RWPE1 (cell line): ENCODE results near the gene DGKI.
"Not testable (repeated sequence)": the region's sequence is repeated elsewhere in the genome, so short reads cannot be mapped to it uniquely, and the experiment has no call there.

Source experiments
- CTCF ChIA-PET: fragments of 350-600 bp; sonication (Branson Sonifier 250); formaldehyde crosslinking; extraction: SDS; loops from one replicate; lab custom pipeline; 2021; lab: Yijun Ruan, JAX
- POLR2A ChIA-PET: fragments of 400-600 bp; formaldehyde crosslinking; extraction: SDS; loops from one replicate; lab custom pipeline; 2020; ENCODE audit warnings: antibody characterized with exemption; ENCODE audit not compliant: low non-redundant PET; lab: Yijun Ruan, JAX
- DNase-seq: peaks from one replicate; pipeline ENCODE4 v3.0.0; 2012; ENCODE audit warnings: low spot score
- H3K27ac ChIP-seq: fragments of 450-650 bp; 2 replicates; pipeline ENCODE4 v1.5.1; 2017
- CTCF ChIP-seq: fragments of 450-650 bp; conservative IDR thresholded peaks from 2 replicates; pipeline ENCODE4 v1.5.1; 2017; ENCODE audit warnings: low read depth, mild to moderate bottlenecking

Gene DGKI

DNA sequence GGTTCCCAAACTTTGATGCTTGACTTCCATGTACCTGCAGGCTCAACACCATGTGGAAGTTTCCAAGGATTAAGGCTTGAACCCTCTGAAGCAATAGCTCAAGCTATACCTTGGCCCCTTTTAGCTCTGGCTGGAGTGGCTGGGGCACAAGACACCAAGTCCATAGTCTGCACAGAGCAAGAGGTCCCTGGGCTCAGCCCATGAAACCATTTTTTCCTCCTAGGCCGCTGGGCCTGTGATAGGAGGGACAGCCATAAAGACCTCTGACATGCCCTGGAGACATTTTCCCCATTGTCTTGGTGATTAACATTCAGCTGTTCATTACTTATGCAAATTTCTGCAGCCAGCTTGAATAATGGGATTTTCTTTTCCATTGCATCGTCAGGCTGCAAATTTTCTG lies 14.4 kb downstream of the DGKI start:
- no peak for TF ChIP-seq CTCF
- ChIA-PET CTCF (no interaction called here), POLR2A (no interaction called here)
- H3K27ac ChIP-seq, result no peak overlapping the region
- no peak for DNase-seq

DNA sequence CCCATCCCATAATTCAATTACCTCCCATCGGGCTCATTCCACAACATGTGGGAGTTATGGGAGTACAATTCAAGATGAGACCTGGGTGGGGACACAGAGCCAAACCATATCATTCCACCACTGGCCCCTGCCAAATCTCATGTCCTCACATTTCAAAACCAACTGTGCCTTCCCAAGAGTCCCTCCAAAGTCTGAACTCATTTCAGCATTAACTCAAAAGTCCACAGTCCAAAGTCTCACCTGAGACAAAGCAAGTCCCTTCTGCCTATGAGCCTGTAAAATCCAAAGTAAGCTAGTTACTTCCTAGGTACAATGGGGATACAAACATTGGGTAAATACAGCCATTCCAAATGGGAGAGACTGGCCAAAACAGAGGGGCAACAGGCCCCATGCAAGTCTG lies 15.2 kb downstream of the DGKI start:
- POLR2A ChIA-PET, H3K27ac ChIP-seq, DNase-seq, CTCF ChIA-PET: not testable (repeated sequence)

- ChIA-PET POLR2A (interaction anchor here (0.6 kb wide), 1 partner anchor 483 kb away, joined by 4 read pairs; no protein-coding TSS in a partner anchor), CTCF (no interaction called here)
- no peak overlapping the region for H3K27ac ChIP-seq
- DNase-seq, result no peak
- no peak for TF ChIP-seq CTCF
Observed at GRCh38 chr7:137829337-137829992, 17.3 kb downstream of the DGKI start.

GRCh38 chr7:137828456-137828855 lies 18.3 kb downstream of the DGKI start:
- POLR2A ChIA-PET, result no interaction called here
- CTCF ChIA-PET, result no interaction called here
- H3K27ac ChIP-seq, result no peak overlapping the region
- DNase-seq, result no peak
- TF ChIP-seq CTCF, result no peak

DNA sequence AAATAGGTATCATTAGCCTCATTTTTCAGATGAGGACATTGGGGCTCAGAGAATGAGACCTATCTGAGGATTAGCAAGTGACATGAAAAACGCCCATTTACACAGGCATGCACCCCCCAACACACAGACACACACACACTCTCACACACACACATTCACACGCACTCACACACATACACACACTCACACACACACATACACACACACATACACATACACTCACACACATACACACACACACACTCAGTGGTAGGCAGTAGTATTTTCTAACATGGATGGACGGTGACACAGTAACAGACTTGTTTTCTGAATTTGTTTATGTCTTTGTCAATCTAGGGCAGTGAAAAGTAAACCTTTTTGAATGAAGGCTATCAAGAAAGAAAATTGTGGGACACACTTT lies 21.3 kb downstream of the DGKI start:
- H3K27ac ChIP-seq, result no peak overlapping the region
- CTCF ChIA-PET, result interaction anchor here (0.6 kb wide), 1 partner anchor 1580 kb away, joined by 3 read pairs; no protein-coding TSS in a partner anchor
- POLR2A ChIA-PET, result no interaction called here
- DNase-seq, result no peak
- TF ChIP-seq CTCF, result no peak

DNA sequence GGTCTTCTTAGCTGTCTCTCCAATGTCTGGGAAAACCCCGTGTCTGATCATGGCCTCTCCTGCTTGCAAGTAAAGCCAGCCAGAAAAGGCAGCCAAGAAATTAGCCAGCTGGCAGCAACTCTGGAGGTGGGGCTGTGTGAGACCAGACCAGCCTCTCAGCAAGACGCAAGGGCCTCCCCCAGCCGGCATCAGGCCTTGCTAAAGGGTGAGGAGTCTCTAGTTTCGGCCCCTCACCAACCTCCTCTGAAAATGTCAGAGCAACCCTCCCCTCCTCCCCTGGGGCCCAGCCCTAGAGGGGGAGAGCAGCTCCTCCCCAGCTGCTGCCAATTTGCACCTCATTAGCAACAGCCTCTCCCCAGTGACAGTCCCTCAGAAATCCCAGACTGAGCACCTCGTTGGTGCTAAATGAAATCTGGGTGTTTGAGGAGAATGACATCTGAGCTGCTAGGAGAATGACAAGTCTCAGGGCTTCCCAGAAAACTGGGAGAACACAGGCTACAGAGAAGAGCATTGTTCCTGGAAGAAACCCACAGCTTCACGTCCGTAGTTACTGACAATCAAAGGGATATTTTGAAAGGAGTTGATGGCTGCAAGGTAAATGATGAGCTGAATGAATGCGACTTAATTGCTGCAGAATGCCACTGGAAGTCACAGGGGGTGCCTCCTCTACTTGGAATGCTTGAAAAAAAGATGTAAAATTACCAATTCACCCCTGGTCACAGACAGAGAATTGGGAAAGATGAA lies 25.9 kb downstream of the DGKI start:
- TF ChIP-seq CTCF, result no peak
- H3K27ac ChIP-seq, result no peak overlapping the region
- DNase-seq, result no peak
- ChIA-PET CTCF (interaction anchor here (0.6 kb wide), 2 partner anchors 29 to 50 kb away, joined by 3 to 4 read pairs; no protein-coding TSS in a partner anchor), POLR2A (no interaction called here)

DNA sequence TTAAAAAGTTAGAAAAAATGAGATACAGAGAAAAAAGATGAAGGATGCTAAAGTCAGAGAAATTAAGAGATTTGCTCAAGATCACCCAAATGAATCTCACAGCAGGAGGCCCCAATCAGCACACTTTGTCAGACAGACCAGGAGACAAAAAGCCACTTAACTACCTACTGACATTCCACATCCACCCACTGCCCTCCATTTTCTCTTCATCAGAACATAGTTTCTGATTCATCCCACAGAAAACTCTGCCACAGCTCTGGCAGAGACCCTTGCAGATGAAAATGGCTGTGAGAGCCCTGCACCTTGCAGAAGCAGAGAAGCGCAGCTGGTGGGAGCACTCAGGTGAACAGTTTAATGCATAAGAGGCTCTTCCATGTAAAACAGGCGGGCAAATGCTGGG lies 26.6 kb downstream of the DGKI start:
- no peak for DNase-seq
- ChIA-PET POLR2A (no interaction called here), CTCF (interaction anchor here (0.6 kb wide), 1 partner anchor 30 kb away, joined by 3 read pairs; no protein-coding TSS in a partner anchor)
- TF ChIP-seq CTCF, result no peak
- no peak overlapping the region for H3K27ac ChIP-seq
